Ishikawa (cell line): ENCODE results near the gene ZBED2.

Experiments
- CEBPB ChIP-seq: IDR thresholded peaks from 2 replicates; pipeline ENCODE4 v1.6.1; 2012
- CREB1 ChIP-seq: IDR thresholded peaks from 2 replicates; pipeline ENCODE4 v1.6.1; 2012; ENCODE audit warnings: low read depth
- EGR1 ChIP-seq: IDR thresholded peaks from 2 replicates; pipeline ENCODE4 v1.6.1; 2012
- FOXM1 ChIP-seq: IDR thresholded peaks from 2 replicates; pipeline ENCODE4 v1.6.1; 2012; ENCODE audit warnings: low read depth, borderline replicate concordance
- NFIC ChIP-seq: IDR thresholded peaks from 2 replicates; pipeline ENCODE4 v1.6.1; 2012
- RAD21 ChIP-seq: IDR thresholded peaks from 2 replicates; pipeline ENCODE4 v1.6.1; 2012; ENCODE audit warnings: low read depth
- TAF1 ChIP-seq: IDR thresholded peaks from 2 replicates; pipeline ENCODE4 v1.6.1; 2012; ENCODE audit warnings: low read depth, mild to moderate bottlenecking
- TCF12 ChIP-seq: IDR thresholded peaks from 2 replicates; pipeline ENCODE4 v1.6.1; 2012; ENCODE audit warnings: low read depth
- YY1 ChIP-seq: IDR thresholded peaks from 2 replicates; pipeline ENCODE4 v1.6.1; 2012; ENCODE audit warnings: low read depth
- ZBTB7A ChIP-seq: IDR thresholded peaks from 2 replicates; pipeline ENCODE4 v1.6.1; 2012; ENCODE audit warnings: low read depth
- TF ChIP-seq, protein P1 (sequence below): IDR thresholded peaks from 2 replicates; pipeline ENCODE4 v1.6.1; 2012
- TF ChIP-seq, protein P2 (sequence below): IDR thresholded peaks from 2 replicates; pipeline ENCODE4 v1.6.1; 2012
- TF ChIP-seq, protein P3 (sequence below): IDR thresholded peaks from 2 replicates; pipeline ENCODE4 v1.6.1; 2012; ENCODE audit warnings: low read depth, mild to moderate bottlenecking

DNA sequence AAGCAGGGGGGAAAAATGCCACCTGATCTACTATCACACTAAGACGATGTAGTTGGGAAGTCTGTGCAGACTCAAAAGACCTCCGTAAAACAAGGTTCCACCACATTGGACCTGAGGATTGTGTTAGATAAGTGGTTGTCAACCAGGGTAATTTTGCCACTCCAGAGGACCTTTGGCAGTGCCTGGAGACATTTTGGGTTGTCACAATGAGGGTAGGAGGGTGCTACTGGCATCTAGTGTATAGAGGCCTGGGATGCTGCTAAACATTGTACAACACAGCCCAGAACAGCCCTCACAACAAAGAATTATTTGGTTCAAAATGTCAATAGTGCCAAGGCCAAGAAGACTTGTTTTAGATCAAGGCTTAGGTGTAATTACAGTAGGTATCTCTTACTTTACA, 14.6 kb upstream of the ZBED2 start:
- no peak for TF ChIP-seq EGR1
- TF ChIP-seq, protein P1, sequence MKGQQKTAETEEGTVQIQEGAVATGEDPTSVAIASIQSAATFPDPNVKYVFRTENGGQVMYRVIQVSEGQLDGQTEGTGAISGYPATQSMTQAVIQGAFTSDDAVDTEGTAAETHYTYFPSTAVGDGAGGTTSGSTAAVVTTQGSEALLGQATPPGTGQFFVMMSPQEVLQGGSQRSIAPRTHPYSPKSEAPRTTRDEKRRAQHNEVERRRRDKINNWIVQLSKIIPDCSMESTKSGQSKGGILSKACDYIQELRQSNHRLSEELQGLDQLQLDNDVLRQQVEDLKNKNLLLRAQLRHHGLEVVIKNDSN = no peak
- TF ChIP-seq, protein P2, sequence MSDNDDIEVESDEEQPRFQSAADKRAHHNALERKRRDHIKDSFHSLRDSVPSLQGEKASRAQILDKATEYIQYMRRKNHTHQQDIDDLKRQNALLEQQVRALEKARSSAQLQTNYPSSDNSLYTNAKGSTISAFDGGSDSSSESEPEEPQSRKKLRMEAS = no peak
- no peak for TF ChIP-seq YY1
- TF ChIP-seq TAF1 = no peak
- no peak for TF ChIP-seq RAD21
- TF ChIP-seq, protein P3, sequence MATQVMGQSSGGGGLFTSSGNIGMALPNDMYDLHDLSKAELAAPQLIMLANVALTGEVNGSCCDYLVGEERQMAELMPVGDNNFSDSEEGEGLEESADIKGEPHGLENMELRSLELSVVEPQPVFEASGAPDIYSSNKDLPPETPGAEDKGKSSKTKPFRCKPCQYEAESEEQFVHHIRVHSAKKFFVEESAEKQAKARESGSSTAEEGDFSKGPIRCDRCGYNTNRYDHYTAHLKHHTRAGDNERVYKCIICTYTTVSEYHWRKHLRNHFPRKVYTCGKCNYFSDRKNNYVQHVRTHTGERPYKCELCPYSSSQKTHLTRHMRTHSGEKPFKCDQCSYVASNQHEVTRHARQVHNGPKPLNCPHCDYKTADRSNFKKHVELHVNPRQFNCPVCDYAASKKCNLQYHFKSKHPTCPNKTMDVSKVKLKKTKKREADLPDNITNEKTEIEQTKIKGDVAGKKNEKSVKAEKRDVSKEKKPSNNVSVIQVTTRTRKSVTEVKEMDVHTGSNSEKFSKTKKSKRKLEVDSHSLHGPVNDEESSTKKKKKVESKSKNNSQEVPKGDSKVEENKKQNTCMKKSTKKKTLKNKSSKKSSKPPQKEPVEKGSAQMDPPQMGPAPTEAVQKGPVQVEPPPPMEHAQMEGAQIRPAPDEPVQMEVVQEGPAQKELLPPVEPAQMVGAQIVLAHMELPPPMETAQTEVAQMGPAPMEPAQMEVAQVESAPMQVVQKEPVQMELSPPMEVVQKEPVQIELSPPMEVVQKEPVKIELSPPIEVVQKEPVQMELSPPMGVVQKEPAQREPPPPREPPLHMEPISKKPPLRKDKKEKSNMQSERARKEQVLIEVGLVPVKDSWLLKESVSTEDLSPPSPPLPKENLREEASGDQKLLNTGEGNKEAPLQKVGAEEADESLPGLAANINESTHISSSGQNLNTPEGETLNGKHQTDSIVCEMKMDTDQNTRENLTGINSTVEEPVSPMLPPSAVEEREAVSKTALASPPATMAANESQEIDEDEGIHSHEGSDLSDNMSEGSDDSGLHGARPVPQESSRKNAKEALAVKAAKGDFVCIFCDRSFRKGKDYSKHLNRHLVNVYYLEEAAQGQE = no peak
- TF ChIP-seq CEBPB = no peak
- TF ChIP-seq CREB1 = no peak
- TF ChIP-seq ZBTB7A = no peak
- no peak for TF ChIP-seq FOXM1
- TF ChIP-seq TCF12 = no peak
- TF ChIP-seq NFIC = no peak
